HL-60 (cell line): Measurements from ENCODE around the gene DTD2.

ENCODE experiments used
- DNase-seq, 2 experiments: peaks; one replicate each; pipeline ENCODE4 v3.0.0-alpha.2; 2010 to 2020; ENCODE audit warnings: low read depth in 1 of 2, low spot score in 1 of 2
- H3K27ac ChIP-seq: fragments of 250-450 bp; sonication (Bioruptor Pico); replicated peaks from 2 replicates; pipeline ENCODE4 v1.5.1; 2020; ENCODE audit warnings: mild to moderate bottlenecking, moderate library complexity
- H3K27me3 ChIP-seq: fragments of 250-450 bp; sonication (Bioruptor Pico); 2 replicates; pipeline ENCODE4 v1.5.1; 2021; ENCODE audit warnings: mild to moderate bottlenecking, moderate library complexity; ENCODE audit not compliant: insufficient read depth, poor library complexity, severe bottlenecking
- H3K4me3 ChIP-seq: replicated peaks from 2 replicates; pipeline ENCODE4 v1.5.1; 2011; ENCODE audit warnings: mild to moderate bottlenecking, control low read depth, low read length; ENCODE audit not compliant: insufficient read depth
- GABPA ChIP-seq: IDR thresholded peaks from 2 replicates; pipeline ENCODE4 v1.6.1; 2012; ENCODE audit warnings: low read depth
- REST ChIP-seq: IDR thresholded peaks from 2 replicates; pipeline ENCODE4 v1.6.1; 2012; ENCODE audit warnings: low read depth; ENCODE audit not compliant: insufficient replicate concordance

The DTD2 gene

GRCh38 chr14:31401369-31401932 lies 55.9 kb downstream of the DTD2 start:
- Histone ChIP-seq H3K27me3 (no peaks in the 10 kb centered on the region), H3K4me3 (no peak overlapping the region), H3K27ac (no peak overlapping the region)
- TF ChIP-seq GABPA, result no peak
- no peak for TF ChIP-seq REST
- DNase-seq, result no peak

- no peak for DNase-seq
- TF ChIP-seq REST, result no peak
- Histone ChIP-seq H3K4me3 (no peak overlapping the region), H3K27ac (no peak overlapping the region), H3K27me3 (no peaks in the 10 kb centered on the region)
Measured at GRCh38 chr14:31400031-31400638, 57.2 kb downstream of the DTD2 start.
